Psoas muscle (tissue), 8 donors: ENCODE results near the gene MCIDAS. TPM values are rescaled to one million over a fixed set of nuclear protein-coding genes. Genes with fewer than 3 reads are reported as not detected.

Source experiments
- ATAC-seq, 4 donors: fragments of 200-7000 bp; cut with Tn5 transposase; one replicate each; pipeline ENCODE4 v1.9.1; 2020; ENCODE audit warnings: moderate library complexity in 3 of 4, mild to moderate bottlenecking in 2 of 4
- DNase-seq, 2 donors: peaks; one replicate each; pipeline ENCODE4 v3.0.0-alpha.2; 2020
- H3K27ac ChIP-seq: fragments of 200-600 bp; one replicate; pipeline ENCODE4 v1.8.0; 2022
- H3K27me3 ChIP-seq, 3 donors: fragments of 200-600 bp in 1 of 3; one replicate each; pipeline versions ENCODE4 v1.6.1 to v1.8.0; 2013 to 2022; ENCODE audit warnings: low read length in 2 of 3, mild to moderate bottlenecking in 2 of 3, moderate library complexity in 1 of 3; ENCODE audit not compliant: insufficient read depth in 3 of 3
- H3K36me3 ChIP-seq, 2 donors: fragments of 200-600 bp in 1 of 2; one replicate each; pipeline versions ENCODE4 v1.6.1 to v1.8.0; 2013 to 2022; ENCODE audit warnings: low read depth in 1 of 2, mild to moderate bottlenecking in 1 of 2, moderate library complexity in 1 of 2; ENCODE audit not compliant: insufficient read depth in 1 of 2
- H3K4me1 ChIP-seq: fragments of 200-600 bp; one replicate; pipeline ENCODE4 v1.8.0; 2022
- H3K4me3 ChIP-seq: fragments of 200-600 bp; one replicate; pipeline ENCODE4 v1.8.0; 2022; ENCODE audit warnings: mild to moderate bottlenecking
- H3K9me3 ChIP-seq: fragments of 200-600 bp; one replicate; pipeline ENCODE4 v1.8.0; 2022
- WGBS, 3 donors: extraction: QIAGEN DNeasy Blood & Tissue Kit; methylation state at CpG; one replicate each; pipeline versions ENCODE4 v1.1.6 to v1.1.7; 2013; 5-methylcytosine and 5-hydroxymethylcytosine counted together
- intact Hi-C, 2 donors: fragments of 100-400 bp; cut with DNase I; formaldehyde crosslinking; loops; one replicate each; pipeline versions ENCODE4 v1.11.0 to v1.14.2; 2022
- polyA plus RNA-seq, 3 donors: library from polyadenylated mRNA; stranded (reverse); fragments of 200-250 nt; gene quantifications; one replicate each; pipeline ENCODE4 v1.2.3, GENCODE V29; 2013
- total RNA-seq, 4 donors: library from RNA; stranded (reverse); fragmentation: NEBNext Ultra II Directional in 2 of 4; extraction: Animal tissue kit (Norgen Biotek cat#: 25700) in 2 of 4; gene quantifications; one replicate each; pipeline versions ENCODE4 v1.2.1 to v1.2.4, GENCODE V29; 2021 to 2023
- TF ChIP-seq, protein P1 (sequence below): fragments of 200-600 bp; IDR thresholded peaks from one replicate; pipeline ENCODE4 v1.8.0; 2022; ENCODE audit warnings: antibody characterized with exemption
- donor health status: healthy with polysubstance abuse.
- donor health status: DM: no; HTN: no; CAD: no; lungs with moderate emphysema.
- donor health status: Bipolar disorder and iron deficiency.
- donor health status: healthy.
- donor health status: DM: yes; HTN: yes; CAD: no.
- donor health status: DM: no; HTN: no; CAD: no.
- donor health status: DM: no; HTN: no; CAD: no.
- donor health status: DM: yes; HTN: yes; CAD: no.

The MCIDAS gene
- total and polyA plus RNA-seq, 7 donors = not detected

DNA sequence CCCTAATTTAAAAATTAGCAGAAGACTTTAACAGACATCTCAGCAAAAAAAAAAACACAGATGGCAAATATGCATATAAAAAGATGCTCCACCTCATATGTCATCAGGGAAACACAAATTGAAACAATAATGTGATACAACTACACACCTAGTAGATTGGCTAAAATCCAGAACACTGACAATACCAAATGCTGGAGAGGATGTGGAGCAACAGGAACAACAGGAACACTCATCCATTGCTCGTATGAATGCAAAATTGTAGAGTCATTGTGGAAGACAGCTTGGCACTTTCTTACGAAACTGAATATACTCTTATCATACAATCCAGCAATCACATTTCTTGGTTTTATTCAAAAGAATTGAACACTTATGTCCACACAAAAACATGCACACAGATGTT lies 22.1 kb downstream of the MCIDAS start:
- 51 to 68% (median 58%) methylated on average over 2 of the region's 2 CpGs for WGBS, 3 donors
- Histone ChIP-seq H3K27ac (no peak overlapping the region), H3K36me3 (no peaks in the 10 kb centered on the region), H3K27me3 (peaks cover 0 to 27% (median 0%) of the 10 kb centered on the region in 3 donors), H3K9me3 (no peaks in the 10 kb centered on the region), H3K4me3 (no peak overlapping the region), H3K4me1 (no peaks in the 10 kb centered on the region)
- DNase-seq (no peak), ATAC-seq (no peak)
- TF ChIP-seq, protein P1, sequence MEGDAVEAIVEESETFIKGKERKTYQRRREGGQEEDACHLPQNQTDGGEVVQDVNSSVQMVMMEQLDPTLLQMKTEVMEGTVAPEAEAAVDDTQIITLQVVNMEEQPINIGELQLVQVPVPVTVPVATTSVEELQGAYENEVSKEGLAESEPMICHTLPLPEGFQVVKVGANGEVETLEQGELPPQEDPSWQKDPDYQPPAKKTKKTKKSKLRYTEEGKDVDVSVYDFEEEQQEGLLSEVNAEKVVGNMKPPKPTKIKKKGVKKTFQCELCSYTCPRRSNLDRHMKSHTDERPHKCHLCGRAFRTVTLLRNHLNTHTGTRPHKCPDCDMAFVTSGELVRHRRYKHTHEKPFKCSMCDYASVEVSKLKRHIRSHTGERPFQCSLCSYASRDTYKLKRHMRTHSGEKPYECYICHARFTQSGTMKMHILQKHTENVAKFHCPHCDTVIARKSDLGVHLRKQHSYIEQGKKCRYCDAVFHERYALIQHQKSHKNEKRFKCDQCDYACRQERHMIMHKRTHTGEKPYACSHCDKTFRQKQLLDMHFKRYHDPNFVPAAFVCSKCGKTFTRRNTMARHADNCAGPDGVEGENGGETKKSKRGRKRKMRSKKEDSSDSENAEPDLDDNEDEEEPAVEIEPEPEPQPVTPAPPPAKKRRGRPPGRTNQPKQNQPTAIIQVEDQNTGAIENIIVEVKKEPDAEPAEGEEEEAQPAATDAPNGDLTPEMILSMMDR = no peak
- intact Hi-C loops = no loop called here

DNA sequence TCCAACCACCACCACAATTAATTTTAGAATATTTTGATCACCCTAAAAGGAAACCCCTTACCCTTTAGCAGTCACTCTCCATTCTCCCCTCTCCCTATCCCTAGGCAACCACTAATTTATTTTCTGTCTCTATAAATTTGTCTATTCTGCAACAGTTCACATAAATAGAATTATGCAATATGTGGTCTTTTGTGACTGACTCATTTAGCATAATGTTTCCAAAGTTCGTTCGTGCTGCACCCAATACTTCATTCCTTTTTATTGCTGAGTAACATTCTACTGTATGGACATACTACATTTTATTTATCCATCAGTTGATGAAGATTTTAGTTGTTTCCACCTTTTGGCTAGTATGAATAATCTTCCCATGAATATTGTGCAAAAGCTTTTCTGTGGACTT lies 36.0 kb downstream of the MCIDAS start:
- intact Hi-C loops = no loop called here
- Histone ChIP-seq H3K27me3 (peaks cover 0 to 36% (median 16%) of the 10 kb centered on the region in 3 donors), H3K4me3 (no peak overlapping the region), H3K9me3 (no peaks in the 10 kb centered on the region), H3K27ac (no peak overlapping the region), H3K36me3 (no peaks in the 10 kb centered on the region), H3K4me1 (no peaks in the 10 kb centered on the region)
- TF ChIP-seq, protein P1 = no peak
- no peak for ATAC-seq
- no peak for DNase-seq
- 81 to 88% (median 87%) methylated on average over 2 of the region's 2 CpGs for WGBS, 3 donors

DNA sequence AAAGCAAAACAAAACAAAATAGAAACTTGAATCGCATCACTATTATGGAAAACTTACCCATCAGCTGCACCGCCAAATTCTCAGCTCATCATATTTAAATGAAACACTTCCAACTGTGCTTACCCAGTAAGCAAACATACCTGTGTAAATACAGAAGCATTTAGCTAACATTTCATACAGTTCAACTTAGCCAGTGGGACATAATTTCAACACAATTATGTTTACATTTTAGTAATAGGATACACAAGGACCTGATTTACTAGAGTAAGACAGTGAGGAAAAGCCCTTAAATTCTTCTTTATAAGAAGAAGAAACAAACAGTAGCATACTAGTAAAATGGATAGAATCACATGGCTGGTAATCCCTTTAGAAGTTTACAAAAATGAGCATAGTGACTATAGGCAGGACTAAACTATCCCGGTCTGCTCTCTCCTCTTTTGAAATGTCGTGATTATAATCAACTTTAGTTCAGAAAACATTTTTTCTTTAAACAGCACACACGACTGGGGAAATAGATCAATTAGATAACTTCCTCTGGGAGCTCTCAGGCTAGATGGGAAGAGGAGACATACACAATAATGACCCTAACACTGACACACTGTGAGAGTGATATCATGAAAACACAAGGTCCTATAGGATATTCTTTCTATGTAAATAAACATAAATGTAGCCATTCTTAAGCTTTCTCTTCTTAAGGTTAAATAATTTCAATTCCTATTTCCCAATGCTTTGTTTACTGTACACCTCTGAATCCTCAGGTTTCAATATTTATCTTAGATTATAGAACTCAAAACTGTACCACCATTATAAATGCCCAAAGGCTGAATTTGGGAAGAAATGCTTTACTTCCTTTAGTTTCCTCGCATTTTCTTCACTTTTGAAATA lies 38.2 kb downstream of the MCIDAS start:
- intact Hi-C loops = no loop called here
- Histone ChIP-seq H3K27me3 (peaks cover 0 to 48% (median 18%) of the 10 kb centered on the region in 3 donors), H3K9me3 (no peaks in the 10 kb centered on the region), H3K4me1 (no peaks in the 10 kb centered on the region), H3K4me3 (no peak overlapping the region), H3K27ac (no peak overlapping the region), H3K36me3 (no peaks in the 10 kb centered on the region)
- 66 to 68% (median 67%) methylated on average over 6 of the region's 6 CpGs for WGBS, 3 donors
- ATAC-seq (no peak), DNase-seq (no peak)
- TF ChIP-seq, protein P1 = no peak

DNA sequence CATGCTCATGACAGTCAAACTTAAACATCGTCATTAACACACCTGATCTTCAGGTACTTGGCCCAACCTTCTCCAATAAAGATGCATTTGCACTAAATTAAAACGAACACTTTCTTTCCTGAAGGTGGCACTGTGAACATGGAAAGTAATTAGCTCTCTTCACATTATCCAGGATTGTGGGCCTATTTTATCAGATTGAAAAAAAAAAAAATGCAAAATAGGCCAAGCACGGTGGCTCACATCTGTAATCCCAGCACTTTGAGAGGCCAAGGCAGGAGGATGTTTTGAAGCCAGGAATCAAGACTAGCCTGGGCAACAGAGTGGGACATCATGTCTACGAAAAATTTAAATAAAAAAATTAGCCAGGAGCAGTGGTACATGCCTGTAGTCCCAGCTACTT lies 39.7 kb downstream of the MCIDAS start:
- no peak for ATAC-seq
- WGBS, 3 donors = 62 to 69% (median 69%) methylated on average over 4 of the region's 4 CpGs

More for the DNA sequence above, 39.7 kb downstream of the MCIDAS start:
- Histone ChIP-seq H3K27ac (no peak overlapping the region), H3K4me3 (no peak overlapping the region), H3K27me3 (peaks cover 0 to 53% (median 11%) of the 10 kb centered on the region in 3 donors), H3K4me1 (no peaks in the 10 kb centered on the region), H3K9me3 (no peaks in the 10 kb centered on the region), H3K36me3 (no peaks in the 10 kb centered on the region)
- TF ChIP-seq, protein P1 = peak; percentile 4
- intact Hi-C loops = no loop called here
- no peak for DNase-seq
